Osteocyte (in vitro differentiated cells): ENCODE results near the gene TPRX2. TPM values are rescaled to one million over a fixed set of nuclear protein-coding genes. Genes with fewer than 3 reads are reported as not detected.
"Not testable (repeated sequence)": the region's sequence is repeated elsewhere in the genome, so short reads cannot be mapped to it uniquely, and the experiment has no call there.

Experiments used
- DNase-seq: peaks from one replicate; pipeline ENCODE4 v3.0.0; 2021; ENCODE audit warnings: mixed read lengths; ENCODE audit not compliant: unreplicated experiment; ENCODE audit errors: extremely low spot score
- H3K27ac Mint-ChIP-seq: one replicate; pipeline ENCODE4 v1.8.0; 2021; ENCODE audit warnings: mild to moderate bottlenecking, mixed read lengths; ENCODE audit not compliant: unreplicated experiment
- H3K27me3 Mint-ChIP-seq: one replicate; pipeline ENCODE4 v1.8.0; 2021; ENCODE audit warnings: mixed read lengths; ENCODE audit not compliant: unreplicated experiment
- H3K36me3 Mint-ChIP-seq: one replicate; pipeline ENCODE4 v1.8.0; 2021; ENCODE audit warnings: mixed read lengths; ENCODE audit not compliant: unreplicated experiment
- H3K4me1 Mint-ChIP-seq: one replicate; pipeline ENCODE4 v1.8.0; 2021; ENCODE audit warnings: mixed read lengths; ENCODE audit not compliant: unreplicated experiment
- H3K4me3 Mint-ChIP-seq: one replicate; pipeline ENCODE4 v1.8.0; 2021; ENCODE audit warnings: mild to moderate bottlenecking, moderate library complexity, mixed read lengths; ENCODE audit not compliant: unreplicated experiment
- H3K9me3 Mint-ChIP-seq: one replicate; pipeline ENCODE4 v1.8.0; 2021; ENCODE audit warnings: mixed read lengths; ENCODE audit not compliant: unreplicated experiment
- long read RNA-seq: library from polyadenylated mRNA; unstranded; transcript quantifications from one replicate; pipeline ENCODE4 v2.0.0, GENCODE V29; 2021
- total RNA-seq: library from RNA; stranded (reverse); gene quantifications from 2 replicates; pipeline ENCODE4 v1.2.1, GENCODE V29; 2021
- TF ChIP-seq, protein P1 (sequence below): fragments of 200-600 bp; sonication (generic); IDR thresholded peaks from 2 replicates; pipeline ENCODE4 v1.5.0; 2021; ENCODE audit warnings: antibody characterized with exemption, mild to moderate bottlenecking, moderate library complexity

The TPRX2 gene, protein sequence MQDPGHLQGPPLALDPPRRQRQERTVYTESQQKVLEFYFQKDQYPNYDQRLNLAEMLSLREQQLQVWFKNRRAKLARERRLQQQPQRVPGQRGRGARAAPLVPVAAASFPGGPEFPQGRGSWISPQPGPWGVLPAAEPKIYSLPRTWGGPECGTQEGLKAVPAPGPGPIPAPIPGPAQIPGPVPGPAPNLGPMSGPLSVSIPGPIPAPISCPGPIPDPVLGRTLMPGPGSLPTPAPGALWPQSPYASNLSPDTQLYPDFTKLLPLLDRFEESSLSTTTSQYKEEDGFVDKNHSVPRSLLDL
- total RNA-seq, result not detected in 2 replicates
- long read RNA-seq, result 0 reads

DNA sequence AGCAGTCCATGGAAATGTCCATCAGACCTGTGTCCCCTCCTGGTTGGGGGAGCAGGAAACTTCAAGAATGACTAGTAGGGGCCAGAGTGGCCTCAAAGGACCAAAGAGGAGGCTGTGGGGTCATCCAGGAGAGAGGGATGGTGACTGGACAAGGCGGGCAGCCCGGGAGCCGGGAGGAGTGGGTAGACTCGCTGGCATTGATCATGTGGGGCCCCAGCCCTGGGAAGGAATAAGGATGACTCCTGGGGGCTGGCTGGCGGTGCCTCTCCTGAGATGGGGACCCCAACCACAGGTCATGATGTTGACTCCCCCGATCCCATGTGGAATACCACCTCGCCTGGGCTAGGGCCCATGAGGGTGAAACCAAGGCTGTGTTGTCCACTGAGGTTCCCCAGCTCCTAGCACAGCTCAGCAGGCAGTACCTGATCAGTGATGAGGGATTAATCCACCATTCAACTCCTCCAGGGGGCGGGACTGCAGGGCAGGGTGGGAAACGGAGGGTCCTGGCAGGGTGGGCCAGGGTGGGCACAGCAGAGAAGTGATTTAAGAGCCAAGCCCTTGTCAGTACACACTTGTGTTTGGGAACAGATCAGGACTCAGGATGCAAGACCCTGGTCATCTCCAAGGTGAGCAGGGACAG is at the start of gene TPRX2:
TPRX2 (plus strand) TSS at position 590 of the 640 bp plus-strand sequence; CDS start at position 602, 12 bp downstream.
- peaks cover 13% of the 10 kb centered on the region for H3K27me3 Mint-ChIP-seq
- not testable (repeated sequence) for H3K27ac Mint-ChIP-seq, H3K4me1 Mint-ChIP-seq, H3K4me3 Mint-ChIP-seq, H3K9me3 Mint-ChIP-seq, H3K36me3 Mint-ChIP-seq, DNase-seq

DNA sequence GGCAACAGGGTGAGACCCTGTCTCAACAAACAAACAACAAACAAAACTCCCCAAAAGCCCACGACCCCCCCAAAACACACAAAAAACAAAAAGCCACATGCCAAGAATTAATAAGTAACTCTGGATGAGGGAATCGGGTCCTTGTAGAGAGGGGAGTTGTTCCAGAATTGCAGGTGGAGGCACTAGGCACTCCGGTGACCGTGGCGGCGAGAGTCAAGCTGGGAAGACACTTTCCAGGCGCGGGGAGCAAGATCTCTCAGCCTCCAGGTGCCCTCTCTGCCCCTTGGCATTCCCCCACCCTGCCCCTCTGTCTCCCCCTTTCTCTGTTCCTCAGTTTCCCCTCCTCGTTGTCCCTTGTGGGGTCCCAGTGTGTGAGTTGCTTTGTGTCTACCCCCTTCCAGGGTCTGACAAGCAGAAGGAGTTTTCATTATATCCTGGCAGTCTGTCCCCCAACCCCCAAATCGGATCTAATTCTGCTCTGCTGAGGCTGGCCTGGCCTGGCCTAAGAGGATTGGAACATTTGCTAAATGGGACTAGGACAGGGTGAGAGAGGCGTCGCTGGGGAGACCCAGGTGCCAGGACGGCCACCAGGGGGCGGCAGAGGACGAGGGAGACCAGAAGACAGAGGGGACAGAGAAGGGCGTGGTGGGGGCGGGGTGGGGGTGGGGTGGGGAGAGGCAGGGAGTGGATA is 45.6 kb upstream of the TPRX2 start:
- Mint-ChIP-seq H3K27me3 (peaks cover 2% of the 10 kb centered on the region), H3K9me3 (no peaks in the 10 kb centered on the region), H3K4me3 (no peak overlapping the region), H3K4me1 (peaks cover 1% of the 10 kb centered on the region), H3K27ac (no peak overlapping the region), H3K36me3 (no peaks in the 10 kb centered on the region)
- TF ChIP-seq, protein P1, sequence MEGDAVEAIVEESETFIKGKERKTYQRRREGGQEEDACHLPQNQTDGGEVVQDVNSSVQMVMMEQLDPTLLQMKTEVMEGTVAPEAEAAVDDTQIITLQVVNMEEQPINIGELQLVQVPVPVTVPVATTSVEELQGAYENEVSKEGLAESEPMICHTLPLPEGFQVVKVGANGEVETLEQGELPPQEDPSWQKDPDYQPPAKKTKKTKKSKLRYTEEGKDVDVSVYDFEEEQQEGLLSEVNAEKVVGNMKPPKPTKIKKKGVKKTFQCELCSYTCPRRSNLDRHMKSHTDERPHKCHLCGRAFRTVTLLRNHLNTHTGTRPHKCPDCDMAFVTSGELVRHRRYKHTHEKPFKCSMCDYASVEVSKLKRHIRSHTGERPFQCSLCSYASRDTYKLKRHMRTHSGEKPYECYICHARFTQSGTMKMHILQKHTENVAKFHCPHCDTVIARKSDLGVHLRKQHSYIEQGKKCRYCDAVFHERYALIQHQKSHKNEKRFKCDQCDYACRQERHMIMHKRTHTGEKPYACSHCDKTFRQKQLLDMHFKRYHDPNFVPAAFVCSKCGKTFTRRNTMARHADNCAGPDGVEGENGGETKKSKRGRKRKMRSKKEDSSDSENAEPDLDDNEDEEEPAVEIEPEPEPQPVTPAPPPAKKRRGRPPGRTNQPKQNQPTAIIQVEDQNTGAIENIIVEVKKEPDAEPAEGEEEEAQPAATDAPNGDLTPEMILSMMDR, result peak; percentile 62
- DNase-seq, result peak; percentile 93

DNA sequence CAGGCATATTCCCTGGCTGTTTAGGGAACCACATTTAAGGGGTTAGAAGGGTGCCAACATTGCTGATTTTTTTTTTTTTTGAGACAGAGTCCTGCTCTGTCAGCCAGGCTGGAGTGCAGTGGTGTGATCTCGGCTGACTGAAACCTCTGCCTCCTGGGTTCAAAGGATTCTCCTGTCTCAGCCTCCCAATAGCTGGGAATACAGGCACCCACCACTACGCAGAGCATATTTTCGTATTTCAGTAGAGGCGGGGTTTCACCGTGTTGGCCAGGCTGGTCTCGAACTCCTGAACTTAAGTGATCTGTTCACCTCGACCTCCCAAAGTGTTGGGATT is 45.1 kb upstream of the TPRX2 start:
- peaks cover 4% of the 10 kb centered on the region for H3K27me3 Mint-ChIP-seq
- H3K9me3 Mint-ChIP-seq, result no peaks in the 10 kb centered on the region
- no peak overlapping the region for H3K27ac Mint-ChIP-seq
- DNase-seq, result no peak
- H3K36me3 Mint-ChIP-seq, result no peaks in the 10 kb centered on the region
- TF ChIP-seq, protein P1, result no peak
- H3K4me1 Mint-ChIP-seq, result peaks cover 1% of the 10 kb centered on the region
- no peak overlapping the region for H3K4me3 Mint-ChIP-seq

DNA sequence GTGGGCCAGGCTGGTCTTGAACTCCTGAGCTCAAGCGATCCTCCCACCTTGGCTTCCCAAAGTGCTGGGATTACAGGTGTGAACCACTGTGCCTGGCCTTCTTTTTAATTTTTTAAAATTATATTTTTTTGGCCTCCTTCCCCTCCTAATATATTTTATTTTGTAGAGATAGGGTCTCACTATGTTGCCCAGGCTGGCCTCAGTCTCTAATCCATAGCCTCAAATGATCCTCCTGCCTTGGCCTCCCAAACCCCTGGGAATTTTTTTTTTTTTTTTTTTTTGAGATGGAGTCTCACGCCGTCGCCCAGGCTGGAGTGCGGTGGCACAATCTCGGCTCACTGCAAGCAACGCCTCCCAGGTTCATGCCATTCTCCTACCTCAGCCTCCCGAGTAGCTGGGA is 42.8 kb upstream of the TPRX2 start:
- H3K4me1 Mint-ChIP-seq, H3K4me3 Mint-ChIP-seq, H3K36me3 Mint-ChIP-seq, H3K9me3 Mint-ChIP-seq, H3K27ac Mint-ChIP-seq, DNase-seq: not testable (repeated sequence)
- H3K27me3 Mint-ChIP-seq, result peaks cover 22% of the 10 kb centered on the region

DNA sequence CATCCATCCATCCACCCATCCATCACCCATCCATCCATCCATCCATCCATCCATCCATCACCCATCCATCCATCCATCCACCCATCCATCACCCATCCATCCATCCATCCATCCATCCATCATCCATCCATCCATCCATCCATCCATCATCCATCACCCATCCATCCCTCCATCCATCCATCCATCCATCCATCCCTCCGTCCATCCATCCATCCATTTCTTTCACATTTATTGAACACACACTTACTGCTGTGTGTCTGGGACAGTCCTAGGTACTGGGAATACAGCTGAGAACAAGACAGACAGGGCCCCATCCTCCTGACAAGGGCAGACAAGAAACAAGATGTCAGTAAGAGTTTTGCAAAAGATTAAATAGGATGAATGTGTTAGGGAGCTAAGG is 40.8 kb upstream of the TPRX2 start:
- DNase-seq, H3K36me3 Mint-ChIP-seq, H3K27ac Mint-ChIP-seq, H3K9me3 Mint-ChIP-seq, H3K4me1 Mint-ChIP-seq, H3K4me3 Mint-ChIP-seq: not testable (repeated sequence)
- H3K27me3 Mint-ChIP-seq, result peaks cover 31% of the 10 kb centered on the region

DNA sequence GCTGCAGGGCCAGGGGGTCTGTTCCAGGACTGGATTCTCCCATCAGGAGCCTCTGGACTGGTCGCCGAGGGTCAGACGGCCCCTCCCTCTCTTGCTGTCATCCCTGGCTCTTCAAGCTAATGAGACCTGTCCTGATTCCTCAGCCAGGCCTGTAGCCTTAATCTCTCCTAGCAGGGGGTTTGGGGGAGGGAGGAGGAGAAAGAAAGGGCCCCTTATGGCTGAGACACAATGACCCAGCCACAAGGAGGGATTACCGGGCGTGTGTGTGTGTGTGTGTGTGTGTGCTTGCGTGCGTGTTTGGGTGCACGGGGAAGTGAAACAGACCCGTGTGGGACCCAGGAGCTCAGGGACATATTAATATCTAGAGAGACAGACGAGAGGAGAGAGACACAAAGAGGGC is 39.2 kb upstream of the TPRX2 start:
- no peaks in the 10 kb centered on the region for H3K36me3 Mint-ChIP-seq
- peaks cover 3% of the 10 kb centered on the region for H3K4me1 Mint-ChIP-seq
- peaks cover 31% of the 10 kb centered on the region for H3K27me3 Mint-ChIP-seq
- no peaks in the 10 kb centered on the region for H3K9me3 Mint-ChIP-seq
- no peak overlapping the region for H3K4me3 Mint-ChIP-seq
- TF ChIP-seq, protein P1, result no peak
- no peak for DNase-seq
- H3K27ac Mint-ChIP-seq, result no peak overlapping the region
